HG02623 (cell line): Measurements from ENCODE around the gene GHR.

Experiments
- ATAC-seq: cut with Tn5 transposase; IDR thresholded peaks from one replicate; pipeline ENCODE4 v1.9.1; 2021; ENCODE audit warnings: moderate library complexity; ENCODE audit not compliant: unreplicated experiment

The GHR gene

DNA sequence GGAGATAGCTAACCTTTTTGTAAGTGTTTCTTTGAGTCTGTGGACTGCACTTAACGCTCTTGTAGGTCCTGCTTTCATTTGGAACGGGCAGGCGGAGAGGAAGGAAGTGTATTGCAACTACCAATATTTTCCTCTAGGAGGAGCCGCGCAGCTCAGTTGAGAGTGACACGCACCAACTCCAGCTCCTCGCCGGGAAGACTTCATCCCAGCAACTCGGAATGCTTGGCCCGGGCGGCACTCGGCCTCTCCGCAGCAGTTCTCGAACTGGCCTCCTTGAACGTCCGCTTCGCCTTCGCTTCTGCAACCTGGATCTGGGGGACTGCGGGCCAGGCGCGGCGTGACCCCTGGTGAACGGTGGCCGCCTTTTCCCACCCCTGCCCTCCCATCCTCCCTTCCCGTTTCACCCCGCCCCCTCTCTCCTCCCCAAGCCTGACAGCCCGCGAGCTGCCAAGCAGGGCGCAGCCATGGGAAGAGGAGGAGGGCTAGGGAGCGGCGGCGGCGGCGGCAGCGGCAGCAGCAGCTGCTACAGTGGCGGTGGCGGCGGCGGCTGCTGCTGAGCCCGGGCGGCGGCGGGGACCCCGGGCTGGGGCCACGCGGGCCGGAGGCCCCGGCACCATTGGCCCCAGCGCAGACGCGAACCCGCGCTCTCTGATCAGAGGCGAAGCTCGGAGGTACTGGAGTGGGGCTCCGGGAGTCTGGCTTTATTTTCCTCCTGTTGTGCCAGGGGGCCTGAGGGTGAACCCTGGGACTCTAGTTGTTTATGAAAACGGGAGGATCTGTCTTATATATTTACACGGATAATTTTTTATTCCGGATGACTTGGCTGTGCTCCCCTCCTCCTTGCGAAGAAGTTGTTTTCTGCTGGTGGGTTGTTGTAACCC is at the start of gene GHR:
Gene GHR, plus strand, starts transcription at position 155 of the 881 bp plus-strand sequence. CDS start 142,436 bp downstream, outside the sequence.
- ATAC-seq = peak; percentile 79

DNA sequence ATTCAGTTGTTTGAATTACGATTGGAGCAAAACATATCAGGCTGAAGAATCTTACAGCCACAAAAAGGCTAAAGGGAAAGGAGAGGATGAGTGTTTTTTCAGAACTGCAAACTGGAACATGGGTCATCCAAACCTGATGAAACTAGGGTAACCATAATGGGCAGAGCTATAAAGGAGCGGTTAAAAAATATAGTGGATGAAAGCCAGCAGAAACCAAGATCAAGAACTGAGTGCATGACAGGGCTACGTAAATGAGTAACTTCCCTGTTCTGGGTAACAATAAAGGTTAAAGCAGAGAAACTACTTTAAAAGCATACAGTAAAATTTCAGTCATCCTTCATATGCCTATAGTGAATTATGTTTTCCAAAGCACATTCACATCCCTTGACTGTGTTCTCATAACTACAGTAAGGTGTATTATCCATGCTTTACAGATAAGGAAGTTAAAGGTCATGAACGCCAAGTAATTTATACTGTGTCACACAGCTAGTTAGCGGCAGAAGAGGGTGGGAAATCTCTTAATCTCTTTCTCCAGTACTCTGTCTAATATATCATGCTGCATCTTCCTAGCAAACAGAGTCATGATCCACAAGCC is 48.5 kb upstream of the GHR start:
- ATAC-seq = no peak

DNA sequence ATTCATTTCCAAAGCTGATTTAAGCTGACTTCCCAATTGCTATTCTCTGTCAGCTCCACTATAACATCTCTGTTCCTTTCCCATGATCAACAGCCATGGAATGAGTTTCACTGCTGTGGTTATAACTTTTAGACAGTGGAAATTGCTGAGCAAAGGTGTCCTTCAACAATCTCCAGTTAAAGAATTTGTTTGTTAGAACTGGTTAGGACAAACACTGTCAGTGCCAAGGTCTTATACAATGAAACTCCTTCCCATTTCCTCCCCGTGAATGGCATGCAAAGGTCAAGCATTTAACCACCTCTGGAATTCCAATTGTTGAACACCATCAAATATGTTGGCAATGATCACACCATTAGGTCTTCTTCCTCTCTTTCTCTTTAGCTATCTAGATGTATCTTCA is 45.7 kb upstream of the GHR start:
- ATAC-seq = no peak

DNA sequence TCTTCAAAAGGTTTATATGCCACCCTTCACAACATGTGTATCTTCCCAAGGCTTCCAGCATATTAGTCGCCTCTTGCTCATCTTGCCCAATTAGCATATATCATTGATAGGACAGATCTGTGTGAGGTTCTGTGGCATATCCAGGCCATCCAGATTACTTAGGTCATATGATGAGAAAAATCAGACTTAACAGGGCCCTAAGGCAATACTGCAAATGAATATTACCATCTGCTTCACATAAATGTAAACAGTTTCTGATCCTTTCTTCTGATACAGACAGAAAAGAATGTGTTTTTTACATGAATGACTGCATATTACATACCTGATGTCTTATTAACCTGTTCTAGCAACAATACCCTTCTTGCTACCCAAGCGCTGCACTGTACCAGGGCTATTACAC is 41.3 kb upstream of the GHR start:
- no peak for ATAC-seq

DNA sequence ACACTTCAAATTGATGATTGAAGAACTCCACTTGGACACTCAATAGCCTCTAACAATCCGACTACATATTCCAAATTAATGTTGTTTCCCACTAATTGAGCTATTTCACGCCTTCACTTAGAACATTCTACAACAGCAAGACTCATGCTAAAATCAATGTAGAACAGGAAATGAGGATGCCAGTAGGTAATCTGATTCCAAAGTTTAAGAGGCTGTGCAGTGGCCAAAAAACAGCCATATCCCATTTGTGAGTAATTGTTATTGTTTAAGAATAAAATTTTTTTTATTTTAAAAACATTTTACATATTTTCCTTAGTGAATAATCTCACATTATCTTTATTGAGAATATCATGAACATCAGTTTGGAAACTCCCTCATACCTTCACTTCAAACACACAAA is 35.7 kb upstream of the GHR start:
- ATAC-seq = no peak

DNA sequence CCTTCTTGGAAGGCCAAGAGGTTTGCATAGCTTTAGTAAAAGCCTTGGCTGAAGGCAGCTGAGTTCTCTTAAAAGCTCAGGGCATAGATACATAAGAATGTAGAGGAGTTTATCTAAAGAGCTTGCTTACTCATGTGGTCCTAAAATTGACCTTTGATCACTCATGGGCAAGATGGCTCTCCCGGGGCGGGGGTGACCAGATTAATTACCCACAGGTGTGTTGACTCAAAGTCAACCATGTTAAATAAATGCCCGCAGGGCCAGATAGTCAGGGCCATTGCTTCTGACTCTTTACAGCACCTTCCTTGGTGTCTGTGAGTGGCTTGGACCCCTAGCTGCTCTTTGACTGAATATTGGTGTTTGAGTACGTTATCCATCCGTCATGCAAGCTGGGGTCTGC is 33.1 kb upstream of the GHR start:
- ATAC-seq = no peak

DNA sequence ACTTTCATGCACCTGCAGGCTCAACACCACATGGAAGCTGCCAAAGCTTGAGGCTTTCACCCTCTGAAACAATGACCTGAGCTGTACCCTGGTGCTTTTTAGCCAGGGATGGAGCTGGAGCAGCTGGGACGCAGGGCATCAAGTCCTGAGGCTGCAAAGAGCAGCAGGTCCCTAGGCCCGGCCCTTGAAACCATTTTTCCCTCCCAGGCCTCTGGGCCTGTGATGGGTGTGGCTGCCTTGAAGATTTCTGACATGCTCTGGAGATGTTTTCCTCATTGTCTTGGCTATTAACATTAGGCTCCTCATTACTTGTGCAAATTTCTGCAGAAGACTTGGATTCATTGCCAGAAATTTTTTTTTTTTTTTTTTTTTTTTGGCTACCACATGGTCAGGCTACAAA is 30.3 kb upstream of the GHR start:
- ATAC-seq = no peak

DNA sequence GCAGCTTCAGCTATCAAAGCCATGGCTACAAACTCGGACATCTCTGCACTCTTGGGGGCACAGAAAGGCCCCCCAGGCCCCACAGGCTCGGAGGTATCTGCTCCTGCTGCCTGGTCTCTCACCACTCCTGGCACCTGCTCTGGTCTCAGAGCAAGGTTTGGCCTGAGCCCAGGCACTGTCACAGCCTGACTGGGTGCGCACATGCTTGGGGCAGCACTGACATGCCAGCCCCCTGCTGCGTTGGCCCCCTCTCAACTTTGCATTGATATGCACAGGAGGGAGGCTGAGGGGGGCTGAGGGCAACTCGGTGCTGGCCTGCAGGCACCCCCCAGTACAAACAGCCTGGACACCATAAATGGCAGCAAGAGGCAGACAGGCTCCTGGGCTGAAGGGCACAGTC is 27.1 kb upstream of the GHR start:
- ATAC-seq = no peak

DNA sequence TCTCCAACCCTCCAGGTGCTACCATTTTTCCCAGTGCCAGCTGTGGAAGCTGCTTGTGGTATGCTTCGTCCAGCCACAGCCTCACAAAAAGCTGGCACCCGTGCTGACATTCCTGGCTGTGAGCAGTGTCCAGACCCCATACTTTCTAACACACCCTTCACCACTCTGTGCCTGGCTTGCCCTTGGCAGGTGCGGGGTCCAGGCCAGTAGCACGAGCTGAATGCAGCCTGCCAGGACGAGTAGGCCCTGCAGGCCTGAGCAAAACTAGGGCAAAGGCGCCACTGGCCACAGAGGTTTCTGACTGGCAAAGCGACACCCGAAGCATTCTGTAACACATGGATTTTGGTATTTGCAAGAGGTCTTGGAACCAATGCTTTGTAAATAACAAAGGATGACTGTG is 26.0 kb upstream of the GHR start:
- no peak for ATAC-seq

DNA sequence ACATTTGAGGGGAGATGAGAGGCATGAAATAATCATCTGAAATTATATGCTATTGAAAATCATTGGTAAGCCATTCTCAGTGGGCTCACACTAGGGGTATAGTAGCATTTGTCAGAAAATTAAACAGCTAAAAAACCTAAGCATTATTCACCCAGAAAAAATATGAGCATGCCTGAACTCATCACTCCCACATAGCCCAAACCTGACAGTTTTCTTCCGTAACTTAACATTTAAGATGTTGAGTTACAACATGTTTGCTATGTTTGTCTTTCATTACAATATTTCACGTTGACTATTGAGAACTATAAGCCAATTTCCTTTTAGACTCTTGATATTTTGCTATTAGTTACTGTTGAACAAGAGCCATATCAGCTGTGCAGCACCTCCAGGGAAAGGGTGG is 23.5 kb upstream of the GHR start:
- no peak for ATAC-seq

DNA sequence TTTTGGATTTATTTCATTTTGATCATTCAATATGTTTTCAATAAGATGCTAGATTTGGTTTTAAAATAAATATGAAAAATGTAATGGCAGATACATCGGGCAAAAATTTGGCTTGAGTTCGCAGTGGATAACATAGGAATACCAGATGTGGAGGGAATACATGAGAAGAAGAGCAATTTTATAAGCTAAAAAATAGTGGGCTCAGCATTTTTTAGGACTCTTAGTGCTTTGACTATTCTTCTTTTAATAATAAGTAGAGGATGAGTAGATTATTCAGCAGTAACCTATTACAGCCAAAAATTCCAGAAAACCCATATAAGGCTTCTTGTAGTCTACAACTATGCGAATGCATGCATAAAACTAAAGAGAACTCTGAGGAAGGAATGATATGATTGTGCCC is 22.8 kb upstream of the GHR start:
- no peak for ATAC-seq

DNA sequence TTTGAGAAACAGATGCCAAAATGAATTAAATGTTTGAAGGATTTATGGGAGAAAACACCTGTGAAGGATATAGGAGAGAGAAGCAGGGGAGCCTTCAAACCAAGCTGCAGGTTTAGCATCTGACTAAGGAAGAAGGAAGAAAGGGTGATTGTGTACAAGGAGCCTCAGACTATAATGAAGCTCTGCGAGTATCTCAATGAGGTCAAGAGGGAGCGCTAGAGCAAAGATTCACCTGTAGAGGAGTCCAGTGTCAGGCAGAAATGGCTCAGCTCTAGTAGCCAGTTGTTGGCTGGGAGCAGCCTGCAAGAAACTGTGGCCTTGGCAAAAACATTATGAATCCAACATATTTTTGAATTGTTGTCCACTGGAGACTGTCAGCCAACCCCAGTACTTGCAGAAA is 20.0 kb upstream of the GHR start:
- no peak for ATAC-seq

DNA sequence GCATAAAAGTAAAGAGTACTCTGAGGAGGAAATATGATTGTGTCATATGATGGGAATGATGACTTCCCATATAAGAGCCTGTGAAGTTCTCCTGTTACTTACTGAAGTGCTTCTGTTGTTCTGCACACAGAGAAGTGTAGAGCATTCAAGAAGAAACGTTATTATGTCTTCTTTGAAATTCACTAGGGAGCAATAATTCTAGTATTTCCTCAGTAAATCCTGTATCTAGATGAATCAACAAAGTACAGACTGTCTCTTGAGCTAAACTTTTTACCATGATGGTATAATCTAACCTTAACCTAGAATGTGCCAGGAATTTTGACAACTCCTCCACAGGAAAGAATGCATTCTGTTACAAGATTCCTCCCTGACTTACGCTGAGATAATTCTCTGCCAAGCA is 18.9 kb upstream of the GHR start:
- ATAC-seq = no peak

DNA sequence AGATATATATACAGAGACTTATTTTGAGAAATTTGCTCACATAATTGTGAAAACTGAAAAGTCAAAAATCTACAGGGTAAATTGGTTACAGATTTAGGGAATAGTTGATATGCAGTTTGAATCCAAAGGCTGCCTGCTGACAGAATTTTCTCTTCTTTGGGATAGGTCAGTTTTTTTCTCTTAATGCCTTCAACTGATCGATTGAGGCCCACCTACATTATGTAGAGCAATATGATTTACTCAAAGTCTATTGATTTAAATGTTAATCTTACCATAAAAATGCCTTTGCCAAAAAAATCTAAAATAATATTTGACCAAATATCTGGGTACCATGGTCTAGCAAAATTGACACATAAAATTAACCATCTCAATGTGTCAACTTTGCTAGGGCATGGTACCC is 3.9 kb upstream of the GHR start:
- no peak for ATAC-seq

DNA sequence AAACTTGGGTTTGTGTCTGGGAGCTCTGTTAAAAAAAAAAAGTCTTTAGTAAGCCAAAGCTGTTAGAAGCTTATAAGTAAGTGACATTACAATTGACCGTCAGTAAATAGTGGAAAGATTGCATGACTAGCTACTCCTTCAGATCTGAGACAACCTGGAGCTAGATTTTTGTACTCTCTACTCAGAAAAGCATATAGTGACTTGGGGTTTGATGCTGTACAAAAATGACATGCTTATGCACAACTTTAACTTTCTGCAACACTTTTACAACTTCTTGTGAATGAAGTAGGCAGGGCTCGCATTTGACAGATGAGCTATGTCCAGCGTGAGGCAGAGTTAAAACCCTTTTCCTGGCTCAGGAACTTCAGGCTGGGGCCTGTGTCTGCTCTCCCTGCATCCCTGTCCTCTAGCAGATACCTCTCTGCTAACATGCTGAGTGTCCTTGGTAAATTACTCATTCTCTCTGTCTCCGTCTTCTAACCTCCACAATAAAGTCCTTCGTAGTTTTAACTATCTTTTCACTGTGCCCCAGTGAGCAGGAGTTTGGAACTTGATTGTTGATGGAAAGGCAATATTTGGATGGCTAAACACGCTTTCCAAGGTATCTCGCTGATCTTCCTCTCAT is 471 bp upstream of the GHR start:
- ATAC-seq = no peak

DNA sequence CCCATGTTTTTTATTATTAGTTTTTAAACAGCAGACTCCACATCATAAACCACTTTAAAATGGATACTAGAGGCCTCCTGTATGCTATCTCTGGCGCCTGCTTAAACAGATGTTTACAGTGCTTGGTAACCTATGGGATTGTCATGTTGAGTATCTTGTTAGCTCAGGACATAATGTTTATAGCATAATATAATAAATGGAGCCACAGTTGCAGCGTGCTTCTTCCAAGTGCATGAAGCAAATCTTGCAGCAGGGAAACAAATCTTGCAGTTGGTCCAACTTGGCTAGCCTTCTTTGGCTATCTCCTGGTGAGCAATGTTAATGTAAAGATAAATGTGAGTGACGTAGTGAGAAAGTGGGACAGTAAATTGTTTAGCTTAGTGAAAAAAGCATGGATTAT is 2.8 kb downstream of the GHR start:
- ATAC-seq = no peak

DNA sequence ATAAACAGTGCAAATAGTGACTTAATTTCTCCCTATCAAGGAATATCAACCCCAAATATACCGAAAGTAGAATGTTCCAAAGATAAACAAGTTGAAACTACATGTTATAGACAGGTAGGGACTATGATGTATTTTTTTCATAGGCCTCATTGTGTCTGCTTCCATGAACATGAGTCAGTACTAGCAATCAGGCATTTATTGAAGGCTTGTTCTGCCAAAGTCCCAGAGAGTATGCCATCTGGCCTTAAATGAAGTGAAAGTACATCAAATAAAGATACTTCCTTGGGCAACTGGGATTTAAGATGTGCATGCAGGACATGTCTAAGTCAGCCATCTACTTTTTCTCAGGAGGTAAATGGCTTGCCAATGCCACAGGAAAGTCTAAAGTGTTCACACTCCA is 6.5 kb downstream of the GHR start:
- ATAC-seq = no peak

DNA sequence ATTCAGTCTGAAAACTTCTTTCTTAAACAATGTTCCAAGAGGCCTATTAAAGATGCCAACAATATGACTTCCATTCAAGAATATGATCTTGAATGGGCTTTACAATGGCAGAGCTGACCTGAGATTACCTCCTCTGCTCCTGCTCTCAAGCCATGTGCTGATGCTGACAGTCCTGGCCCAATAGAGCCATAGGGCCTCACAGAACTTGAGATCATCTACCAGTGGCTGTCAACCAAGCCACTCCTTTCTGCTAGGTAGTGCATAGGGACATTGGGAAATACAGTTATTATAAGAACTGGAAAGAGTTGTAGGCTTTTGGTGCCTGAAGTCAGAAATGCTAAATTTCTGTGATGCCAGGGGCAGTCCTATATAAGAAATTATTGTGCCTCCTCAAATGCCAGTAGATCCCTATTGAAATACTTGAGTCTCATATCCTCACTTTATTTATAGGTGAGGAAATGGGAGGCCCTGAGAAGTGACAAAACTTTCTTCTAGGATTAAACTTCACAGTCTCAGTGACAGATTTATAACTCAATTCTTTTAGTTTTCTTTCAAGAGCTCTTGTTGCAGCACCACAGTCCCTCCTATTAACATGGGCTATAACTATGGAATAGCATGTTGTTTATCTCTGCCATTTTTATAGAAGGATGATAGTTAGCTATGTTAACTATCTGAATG is 10.9 kb downstream of the GHR start:
- no peak for ATAC-seq

DNA sequence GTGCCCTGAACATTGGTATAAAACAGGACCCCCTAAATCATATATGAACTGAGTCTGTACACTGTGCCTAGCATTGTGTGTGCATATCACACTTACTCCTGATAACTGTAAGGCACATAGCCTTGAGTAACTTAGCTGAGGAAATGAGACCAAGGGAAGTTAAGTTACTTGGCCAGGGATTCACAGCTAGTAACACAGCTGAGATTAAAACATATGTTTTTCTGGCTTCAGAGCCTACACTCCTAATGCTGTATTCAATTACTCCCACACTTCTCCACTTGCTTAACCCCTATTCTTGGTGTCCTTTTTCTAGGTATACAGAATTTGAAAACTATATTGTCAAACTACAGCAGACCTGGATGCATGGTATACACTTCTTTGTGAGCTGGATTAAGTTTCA is 12.8 kb downstream of the GHR start:
- no peak for ATAC-seq

DNA sequence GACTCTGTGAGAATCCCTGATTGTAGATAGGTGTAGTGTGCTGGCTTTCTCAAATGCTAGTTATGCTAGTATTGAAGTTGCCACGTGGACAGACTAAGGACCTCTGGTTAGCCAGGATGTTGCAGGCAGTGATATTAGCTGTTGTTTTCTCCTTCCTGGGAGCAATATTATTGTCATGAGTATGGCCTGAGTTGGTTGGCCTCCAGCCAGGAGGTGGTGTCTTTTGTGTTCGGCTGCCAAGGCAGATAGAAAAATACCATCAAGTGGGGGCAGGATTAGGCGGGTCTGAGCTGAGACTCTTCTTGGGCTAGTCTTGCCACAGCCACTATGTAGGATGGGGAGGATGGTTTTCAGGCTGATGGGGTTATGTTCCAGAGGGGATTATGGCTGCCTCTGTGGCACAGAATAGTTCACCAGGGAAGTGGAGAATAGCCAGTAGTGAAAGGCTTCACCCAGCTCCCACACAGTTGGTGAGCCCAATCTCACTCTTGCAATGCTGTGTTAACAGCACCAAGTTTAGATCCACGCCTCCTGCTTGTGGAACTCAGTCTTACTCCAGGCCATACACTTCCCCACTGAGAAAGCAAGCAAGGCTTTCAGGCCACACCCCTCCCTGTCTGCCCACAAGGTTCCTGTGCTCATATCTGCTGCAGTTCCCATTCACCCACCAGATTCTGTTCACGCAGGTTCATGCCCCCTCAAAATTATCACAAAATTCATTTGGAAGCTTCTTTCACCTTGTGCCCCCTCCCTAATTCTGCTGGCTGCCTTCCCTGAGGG is 31.2 kb downstream of the GHR start:
- ATAC-seq = no peak

DNA sequence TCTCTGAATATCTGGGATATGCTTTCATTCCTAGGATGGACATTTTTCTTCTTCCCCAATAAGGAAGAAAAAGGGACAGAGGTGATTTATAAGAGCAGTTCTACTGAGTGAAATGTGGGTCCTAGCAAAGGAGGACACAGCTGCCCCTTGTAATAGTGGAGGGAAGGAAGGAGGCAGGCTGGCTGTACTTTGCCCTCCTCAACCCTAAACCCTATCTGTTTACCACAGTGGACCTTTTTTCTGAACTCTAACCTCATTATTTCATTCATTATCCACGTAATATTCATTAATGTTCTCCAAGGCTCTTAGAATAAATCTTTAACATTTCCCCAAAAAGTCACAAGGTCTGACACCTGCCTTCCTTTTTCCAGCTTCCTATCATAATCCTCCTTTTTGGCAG is 37.8 kb downstream of the GHR start:
- no peak for ATAC-seq
